ENCODE results near the gene PCNX3. TPM values are rescaled to one million over a fixed set of nuclear protein-coding genes. Genes with fewer than 3 reads are reported as not detected.

PCNX3 gene
- 31.4 and 31.7 TPM in 2 replicates for total RNA-seq (2014; rRNA removed)
- 20.0 TPM for polyA plus RNA-seq (2012)

- DNase-seq (ENCODE audit: low read depth): peak; percentile 100
These were observed at the start of gene PCNX3 for GRCh38 chr11:65615229-65615949. TSS of gene PCNX3 (plus strand) at chr11:65615776. CDS start at chr11:65616312, 536 bp downstream.

- DNase-seq (ENCODE audit: low read depth): no peak
These were observed 46.2 kb upstream of the PCNX3 start for GRCh38 chr11:65569164-65569972.

- peak; percentile 99 for DNase-seq (ENCODE audit: low read depth)
These were observed 45.3 kb upstream of the PCNX3 start, which contains the start of gene ZNRD2 for GRCh38 chr11:65569973-65570918. TSS of gene ZNRD2 (plus strand) at chr11:65570477. CDS start at chr11:65570492, 15 bp downstream.

- DNase-seq (ENCODE audit: low read depth): no peak
These were observed 44.2 kb upstream of the PCNX3 start for GRCh38 chr11:65571420-65571819.

GRCh38 chr11:65571940-65572339, 43.6 kb upstream of the PCNX3 start:
- no peak for DNase-seq (ENCODE audit: low read depth)

- DNase-seq (ENCODE audit: low read depth): peak; percentile 79
These were observed 43.1 kb upstream of the PCNX3 start, which contains the start of gene FAM89B for GRCh38 chr11:65572356-65573051. TSS of gene FAM89B (plus strand) at chr11:65572538. CDS start at chr11:65572670, 132 bp downstream.

- no peak for DNase-seq (ENCODE audit: low read depth)
These were observed 42.0 kb upstream of the PCNX3 start for GRCh38 chr11:65573391-65574079.

GRCh38 chr11:65574109-65574810, 41.3 kb upstream of the PCNX3 start:
- peak; percentile 88 for DNase-seq (ENCODE audit: low read depth)

- no peak for DNase-seq (ENCODE audit: low read depth)
These were observed 40.6 kb upstream of the PCNX3 start for GRCh38 chr11:65574811-65575567.

- DNase-seq (ENCODE audit: low read depth): no peak
These were observed 39.9 kb upstream of the PCNX3 start, which contains the start of gene EHBP1L1 for GRCh38 chr11:65575568-65576231. TSS of gene EHBP1L1 (plus strand) at chr11:65576053. CDS start at chr11:65576303, 250 bp downstream.

- DNase-seq (ENCODE audit: low read depth): no peak
These were observed 39.2 kb upstream of the PCNX3 start for GRCh38 chr11:65576232-65576866.

GRCh38 chr11:65576867-65577755, 38.5 kb upstream of the PCNX3 start:
- DNase-seq (ENCODE audit: low read depth): peak; percentile 86

GRCh38 chr11:65577756-65578109, 37.8 kb upstream of the PCNX3 start:
- no peak for DNase-seq (ENCODE audit: low read depth)

GRCh38 chr11:65578134-65578533, 37.4 kb upstream of the PCNX3 start:
- DNase-seq (ENCODE audit: low read depth): no peak

- DNase-seq (ENCODE audit: low read depth): no peak
These were observed 36.9 kb upstream of the PCNX3 start for GRCh38 chr11:65578667-65579066.

- no peak for DNase-seq (ENCODE audit: low read depth)
These were observed 36.3 kb upstream of the PCNX3 start for GRCh38 chr11:65579291-65579690.

Data from LHCN-M2 (cell line).